H1 (cell line): Measurements from ENCODE around the gene PSMD13.

Source experiments
- BRCA1 ChIP-seq: IDR thresholded peaks from 2 replicates; pipeline ENCODE4 v1.6.1; 2012; ENCODE audit warnings: low read depth, low read length, improper control_type of control experiment
- EP300 ChIP-seq, 2 experiments: IDR thresholded peaks; 1 replicate in 1 of 2; 2 replicates in 1 of 2; pipeline ENCODE4 v1.6.1; 2011 to 2012; ENCODE audit warnings: low read depth in 2 of 2, low read length in 2 of 2, mild to moderate bottlenecking in 2 of 2, borderline replicate concordance in 1 of 2, inconsistent platforms in 1 of 2, moderate library complexity in 1 of 2
- EZH2 ChIP-seq: fragments of 200-600 bp; sonication (generic); IDR thresholded peaks from 2 replicates; pipeline ENCODE4 v1.7.1; 2012; ENCODE audit warnings: low read depth, mild to moderate bottlenecking, moderate library complexity, low read length, inconsistent platforms; ENCODE audit not compliant: severe bottlenecking
- GABPA ChIP-seq: IDR thresholded peaks from 2 replicates; pipeline ENCODE4 v1.6.1; 2011; ENCODE audit warnings: mild to moderate bottlenecking, low read length, moderate library complexity, borderline replicate concordance; ENCODE audit not compliant: insufficient read depth
- HDAC2 ChIP-seq, 2 experiments: fragments of 300-600 bp in 1 of 2; sonication (generic) in 1 of 2; IDR thresholded peaks; 2 replicates each; pipeline ENCODE4 v1.6.1; 2011 to 2012; ENCODE audit warnings: low read depth in 2 of 2, low read length in 2 of 2, mild to moderate bottlenecking in 2 of 2, moderate library complexity in 2 of 2, borderline replicate concordance in 1 of 2, inconsistent platforms in 1 of 2
- KDM1A ChIP-seq: fragments of 200-600, 300-600 bp; sonication (generic); IDR thresholded peaks from 2 replicates; pipeline ENCODE4 v1.7.1; 2016; ENCODE audit warnings: mild to moderate bottlenecking, low read length, borderline replicate concordance
- POLR2A ChIP-seq, 2 experiments: IDR thresholded peaks; 1 replicate in 1 of 2; 2 replicates in 1 of 2; pipeline ENCODE4 v1.6.1; 2011; ENCODE audit warnings: low read depth in 2 of 2, low read length in 2 of 2, mild to moderate bottlenecking in 2 of 2; ENCODE audit errors: control extremely low read depth in 1 of 2
- SP2 ChIP-seq: IDR thresholded peaks from 2 replicates; pipeline ENCODE4 v1.6.1; 2012; ENCODE audit warnings: mild to moderate bottlenecking, low read length, inconsistent platforms
- TF ChIP-seq, protein P1 (sequence below), 3 experiments: IDR thresholded peaks; 1 replicate in 2 of 3; 2 replicates in 1 of 3; pipeline versions ENCODE4 v1.5.1 to v1.6.1; 2011; ENCODE audit warnings: low read length in 3 of 3, mild to moderate bottlenecking in 3 of 3, inconsistent platforms in 2 of 3, low read depth in 1 of 3, moderate library complexity in 1 of 3; ENCODE audit not compliant: insufficient read depth in 1 of 3; ENCODE audit errors: control extremely low read depth in 1 of 3

DNA sequence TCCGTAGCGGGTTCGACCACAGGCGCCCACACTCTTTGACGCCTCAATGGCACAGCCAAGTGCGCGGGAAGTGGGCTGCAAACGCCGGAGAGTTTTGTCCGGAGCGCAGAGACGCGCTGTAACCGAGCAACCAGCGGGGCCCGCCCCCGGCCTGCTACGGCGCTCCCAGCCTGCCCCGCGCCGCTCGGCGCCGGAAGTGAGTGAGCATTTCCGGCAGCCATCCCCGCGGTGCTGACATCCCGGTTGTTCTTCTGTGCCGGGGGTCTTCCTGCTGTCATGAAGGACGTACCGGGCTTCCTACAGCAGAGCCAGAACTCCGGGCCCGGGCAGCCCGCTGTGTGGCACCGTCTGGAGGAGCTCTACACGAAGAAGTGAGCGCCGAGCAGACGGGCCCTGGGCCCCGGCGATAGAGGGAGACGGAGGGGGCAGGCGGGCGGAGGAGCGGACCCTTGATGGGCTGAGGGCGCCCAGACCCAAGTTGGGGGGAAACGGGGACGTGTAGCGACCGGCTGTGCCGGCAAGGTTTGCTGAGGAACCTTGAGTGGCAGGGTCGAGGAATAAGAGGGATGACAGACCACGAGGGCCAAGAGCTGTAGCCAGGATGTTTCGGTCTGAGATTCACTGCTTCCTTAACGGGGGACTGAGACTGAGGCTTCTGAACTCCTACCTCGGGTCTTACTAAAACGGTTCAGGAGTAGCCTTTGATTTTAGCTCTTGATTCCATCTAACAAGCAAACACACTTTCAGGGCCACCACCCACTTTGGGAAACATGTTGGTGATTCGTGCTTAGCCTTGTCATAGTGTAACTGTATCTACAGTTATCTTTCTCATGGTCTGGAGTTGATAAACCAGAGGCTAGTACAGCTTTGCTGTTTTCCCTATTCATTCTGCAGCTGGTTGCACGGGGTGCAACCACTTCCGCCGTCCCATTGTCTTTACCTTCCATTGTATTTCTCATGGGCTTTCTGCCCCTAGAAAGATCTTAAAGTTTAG, at the start of gene PSMD13:
- TF ChIP-seq EZH2 = no peak
- peak in 1 of 2 experiments; percentile 96; a peak in 2 of 4 replicates for TF ChIP-seq HDAC2 (IDR thresholded peaks at IDR 0.05; ENCODE audit: borderline replicate concordance in 1 of 2, low read depth in 2 of 2, low read length in 2 of 2)
- TF ChIP-seq, protein P1, sequence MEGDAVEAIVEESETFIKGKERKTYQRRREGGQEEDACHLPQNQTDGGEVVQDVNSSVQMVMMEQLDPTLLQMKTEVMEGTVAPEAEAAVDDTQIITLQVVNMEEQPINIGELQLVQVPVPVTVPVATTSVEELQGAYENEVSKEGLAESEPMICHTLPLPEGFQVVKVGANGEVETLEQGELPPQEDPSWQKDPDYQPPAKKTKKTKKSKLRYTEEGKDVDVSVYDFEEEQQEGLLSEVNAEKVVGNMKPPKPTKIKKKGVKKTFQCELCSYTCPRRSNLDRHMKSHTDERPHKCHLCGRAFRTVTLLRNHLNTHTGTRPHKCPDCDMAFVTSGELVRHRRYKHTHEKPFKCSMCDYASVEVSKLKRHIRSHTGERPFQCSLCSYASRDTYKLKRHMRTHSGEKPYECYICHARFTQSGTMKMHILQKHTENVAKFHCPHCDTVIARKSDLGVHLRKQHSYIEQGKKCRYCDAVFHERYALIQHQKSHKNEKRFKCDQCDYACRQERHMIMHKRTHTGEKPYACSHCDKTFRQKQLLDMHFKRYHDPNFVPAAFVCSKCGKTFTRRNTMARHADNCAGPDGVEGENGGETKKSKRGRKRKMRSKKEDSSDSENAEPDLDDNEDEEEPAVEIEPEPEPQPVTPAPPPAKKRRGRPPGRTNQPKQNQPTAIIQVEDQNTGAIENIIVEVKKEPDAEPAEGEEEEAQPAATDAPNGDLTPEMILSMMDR (IDR thresholded peaks at IDR 0.05; ENCODE audit: control extremely low read depth in 1 of 3, insufficient read depth in 1 of 3, low read depth in 1 of 3, low read length in 3 of 3) = no peak
- no peak for TF ChIP-seq SP2
- TF ChIP-seq GABPA = peak; percentile 91
- TF ChIP-seq BRCA1 = no peak
- no peak for TF ChIP-seq KDM1A
- TF ChIP-seq EP300 (IDR thresholded peaks at IDR 0.05; ENCODE audit: borderline replicate concordance in 1 of 2, low read depth in 2 of 2, low read length in 2 of 2) = no peak
- peak in 1 of 2 experiments; percentile 18; a peak in 1 of 3 replicates for TF ChIP-seq POLR2A (IDR thresholded peaks at IDR 0.05; ENCODE audit: control extremely low read depth in 1 of 2, low read depth in 2 of 2, low read length in 2 of 2)
